Middle frontal gyrus (tissue), 1 donor: ENCODE data around the gene TBXAS1.
"Not testable (repeated sequence)": the region's sequence is repeated elsewhere in the genome, so short reads cannot be mapped to it uniquely, and the experiment has no call there.

Source experiments
- DNase-seq: peaks from one replicate; pipeline ENCODE4 v3.0.0-alpha.2; 2015; ENCODE audit warnings: low spot score; ENCODE audit errors: extremely low spot score

TBXAS1 gene

GRCh38 chr7:139914306-139915267 is 85.5 kb downstream of the TBXAS1 start:
- DNase-seq, result no peak

- no peak for DNase-seq
These were observed 86.3 kb downstream of the TBXAS1 start for GRCh38 chr7:139915268-139915863.

- DNase-seq, result no peak
These were observed 87.0 kb downstream of the TBXAS1 start for GRCh38 chr7:139915864-139916716.

GRCh38 chr7:139916717-139917395 is 87.8 kb downstream of the TBXAS1 start:
- no peak for DNase-seq

- no peak for DNase-seq
These were observed 88.8 kb downstream of the TBXAS1 start for GRCh38 chr7:139917851-139918250.

- DNase-seq, result no peak
These were observed 89.4 kb downstream of the TBXAS1 start for GRCh38 chr7:139918480-139918879.

GRCh38 chr7:139923090-139923489 is 94.0 kb downstream of the TBXAS1 start:
- DNase-seq, result no peak

- DNase-seq, result no peak
These were observed 95.4 kb downstream of the TBXAS1 start for GRCh38 chr7:139924461-139924860.

GRCh38 chr7:139929221-139929620 is 100.2 kb downstream of the TBXAS1 start:
- DNase-seq, result not testable (repeated sequence)

GRCh38 chr7:139930286-139930965 is 101.4 kb downstream of the TBXAS1 start:
- DNase-seq, result no peak

- DNase-seq, result no peak
These were observed 102.3 kb downstream of the TBXAS1 start for GRCh38 chr7:139931190-139931934.

GRCh38 chr7:139932531-139932930 is 103.5 kb downstream of the TBXAS1 start:
- DNase-seq, result no peak

GRCh38 chr7:139936760-139937310 is 107.8 kb downstream of the TBXAS1 start:
- DNase-seq, result no peak

GRCh38 chr7:139937715-139938114 is 108.7 kb downstream of the TBXAS1 start:
- DNase-seq, result no peak

GRCh38 chr7:139940866-139941265 is 111.8 kb downstream of the TBXAS1 start:
- DNase-seq, result no peak

- no peak for DNase-seq
These were observed 112.4 kb downstream of the TBXAS1 start for GRCh38 chr7:139941421-139941820.

- no peak for DNase-seq
These were observed 112.8 kb downstream of the TBXAS1 start for GRCh38 chr7:139941866-139942265.

GRCh38 chr7:139942636-139943035 is 113.6 kb downstream of the TBXAS1 start:
- DNase-seq, result no peak

- no peak for DNase-seq
These were observed 114.3 kb downstream of the TBXAS1 start for GRCh38 chr7:139943401-139943800.

- no peak for DNase-seq
These were observed 115.2 kb downstream of the TBXAS1 start for GRCh38 chr7:139944248-139944647.
